OCI-LY3 (cell line): ENCODE data around the gene RBM28.

Source experiments
- H2AFZ ChIP-seq: fragments of 200-600, 300-600 bp; shearing (Covaris generic); 2 replicates; pipeline ENCODE4 v1.6.0; 2014; ENCODE audit warnings: antibody characterized with exemption, low read depth, low read length
- H3K27ac ChIP-seq: fragments of 200-600, 300-600 bp; sonication (generic); 2 replicates; pipeline ENCODE4 v1.5.1; 2014; ENCODE audit warnings: mild to moderate bottlenecking, low read length, moderate library complexity, mixed read lengths
- H3K27me3 ChIP-seq: fragments of 200-600, 300-600 bp; sonication (generic); 2 replicates; pipeline ENCODE4 v1.6.1; 2014; ENCODE audit warnings: low read depth, low read length, mixed read lengths
- H3K36me3 ChIP-seq: fragments of 200-600, 300-600 bp; sonication (generic); replicated peaks from 2 replicates; pipeline ENCODE3; 2014; ENCODE audit warnings: low read depth, low read length, mixed read lengths
- H3K4me1 ChIP-seq: fragments of 300-600, 200-600 bp; sonication (generic); 2 replicates; pipeline ENCODE4 v1.6.1; 2014; ENCODE audit warnings: low read length, mixed read lengths
- H3K4me2 ChIP-seq: fragments of 200-600, 300-600 bp; sonication (generic); 2 replicates; pipeline ENCODE4 v1.6.1; 2014; ENCODE audit warnings: low read length, mixed read lengths
- H3K4me3 ChIP-seq: fragments of 300-600, 200-600 bp; sonication (generic); 2 replicates; pipeline ENCODE4 v1.5.1; 2014; ENCODE audit warnings: antibody characterized with exemption, mild to moderate bottlenecking, low read length, moderate library complexity
- H3K79me2 ChIP-seq: fragments of 300-600, 200-600 bp; shearing (Covaris generic); 2 replicates; pipeline ENCODE4 v1.6.1; 2014; ENCODE audit warnings: mild to moderate bottlenecking, low read length, mixed read lengths
- H3K9ac ChIP-seq: fragments of 300-600, 200-600 bp; shearing (Covaris generic); 2 replicates; pipeline ENCODE4 v1.6.0; 2014; ENCODE audit warnings: mild to moderate bottlenecking, low read length, moderate library complexity
- H3K9me3 ChIP-seq: fragments of 200-600, 300-600 bp; shearing (Covaris generic); 2 replicates; pipeline ENCODE4 v1.6.1; 2014; ENCODE audit warnings: low read length, mixed read lengths; ENCODE audit not compliant: insufficient read depth
- H4K20me1 ChIP-seq: fragments of 200-600, 300-600 bp; sonication (generic); 2 replicates; pipeline ENCODE4 v1.6.1; 2016; ENCODE audit warnings: low read length, mixed read lengths; ENCODE audit not compliant: insufficient read depth
- EZH2phosphoT487 ChIP-seq: fragments of 200-600 bp; shearing (Covaris generic); IDR thresholded peaks from 2 replicates; pipeline ENCODE4 v1.6.1; 2018; ENCODE audit warnings: antibody characterized with exemption, mixed run types, low read depth
- TF ChIP-seq, protein P1 (sequence below): fragments of 200-600, 300-600 bp; sonication (generic); IDR thresholded peaks from 2 replicates; pipeline ENCODE4 v1.5.1; 2014; ENCODE audit warnings: antibody characterized with exemption, low read length, low read depth

The RBM28 gene

GRCh38 chr7:128274246-128274883 is 69.3 kb downstream of the RBM28 start:
- TF ChIP-seq, protein P1, sequence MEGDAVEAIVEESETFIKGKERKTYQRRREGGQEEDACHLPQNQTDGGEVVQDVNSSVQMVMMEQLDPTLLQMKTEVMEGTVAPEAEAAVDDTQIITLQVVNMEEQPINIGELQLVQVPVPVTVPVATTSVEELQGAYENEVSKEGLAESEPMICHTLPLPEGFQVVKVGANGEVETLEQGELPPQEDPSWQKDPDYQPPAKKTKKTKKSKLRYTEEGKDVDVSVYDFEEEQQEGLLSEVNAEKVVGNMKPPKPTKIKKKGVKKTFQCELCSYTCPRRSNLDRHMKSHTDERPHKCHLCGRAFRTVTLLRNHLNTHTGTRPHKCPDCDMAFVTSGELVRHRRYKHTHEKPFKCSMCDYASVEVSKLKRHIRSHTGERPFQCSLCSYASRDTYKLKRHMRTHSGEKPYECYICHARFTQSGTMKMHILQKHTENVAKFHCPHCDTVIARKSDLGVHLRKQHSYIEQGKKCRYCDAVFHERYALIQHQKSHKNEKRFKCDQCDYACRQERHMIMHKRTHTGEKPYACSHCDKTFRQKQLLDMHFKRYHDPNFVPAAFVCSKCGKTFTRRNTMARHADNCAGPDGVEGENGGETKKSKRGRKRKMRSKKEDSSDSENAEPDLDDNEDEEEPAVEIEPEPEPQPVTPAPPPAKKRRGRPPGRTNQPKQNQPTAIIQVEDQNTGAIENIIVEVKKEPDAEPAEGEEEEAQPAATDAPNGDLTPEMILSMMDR = no peak
- TF ChIP-seq EZH2phosphoT487 = no peak
- Histone ChIP-seq H3K36me3 (no peaks in the 10 kb centered on the region), H3K27me3 (no peaks in the 10 kb centered on the region), H3K9ac (no peak overlapping the region), H3K4me3 (no peak overlapping the region), H3K4me2 (no peak overlapping the region), H3K27ac (no peak overlapping the region), H3K9me3 (no peaks in the 10 kb centered on the region), H2AFZ (no peak overlapping the region), H4K20me1 (no peaks in the 10 kb centered on the region), H3K79me2 (no peaks in the 10 kb centered on the region), H3K4me1 (no peaks in the 10 kb centered on the region)

DNA sequence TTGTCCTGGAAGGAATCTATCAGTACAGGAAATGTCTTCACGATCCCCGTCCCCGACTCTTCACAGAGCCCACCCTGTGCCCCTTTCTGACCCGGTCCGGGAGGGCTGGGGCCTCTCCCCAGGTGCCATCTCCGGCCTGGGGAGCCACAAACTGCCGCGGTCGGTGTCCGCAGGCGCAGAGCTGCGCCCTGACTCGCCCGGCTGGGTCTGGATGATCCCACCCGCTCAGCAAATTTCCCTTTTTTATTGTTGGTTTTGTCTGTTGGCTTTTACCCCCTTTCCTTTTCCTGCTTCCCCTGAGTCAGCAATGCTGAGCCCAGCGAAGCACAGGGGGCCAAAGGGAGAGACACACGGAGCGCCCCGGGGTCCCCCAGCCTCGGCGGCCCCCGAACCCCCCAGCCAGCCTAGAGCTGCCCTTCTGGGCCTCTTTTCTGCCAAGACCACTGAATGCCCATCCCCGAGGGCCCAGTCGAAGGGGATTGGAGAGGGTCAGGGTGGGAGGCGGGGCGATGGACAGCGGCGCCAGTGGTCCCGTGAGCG is 71.7 kb downstream of the RBM28 start:
- Histone ChIP-seq H3K4me3 (no peak overlapping the region), H2AFZ (no peak overlapping the region), H3K27ac (no peak overlapping the region), H3K9ac (no peak overlapping the region), H3K4me2 (no peak overlapping the region), H3K36me3 (no peaks in the 10 kb centered on the region), H3K79me2 (no peaks in the 10 kb centered on the region), H4K20me1 (no peaks in the 10 kb centered on the region), H3K27me3 (peaks cover 6% of the 10 kb centered on the region; the same call in 1 of the 2 replicates), H3K4me1 (no peaks in the 10 kb centered on the region), H3K9me3 (no peaks in the 10 kb centered on the region)
- TF ChIP-seq EZH2phosphoT487 = no peak
- TF ChIP-seq, protein P1 = no peak

- Histone ChIP-seq H3K4me1 (no peaks in the 10 kb centered on the region), H3K9ac (no peak overlapping the region), H3K36me3 (no peaks in the 10 kb centered on the region), H3K27ac (no peak overlapping the region), H3K79me2 (no peaks in the 10 kb centered on the region), H3K4me3 (no peak overlapping the region), H3K9me3 (no peaks in the 10 kb centered on the region), H3K4me2 (no peak overlapping the region), H3K27me3 (peaks cover 9% of the 10 kb centered on the region), H4K20me1 (no peaks in the 10 kb centered on the region), H2AFZ (no peak overlapping the region)
- no peak for TF ChIP-seq EZH2phosphoT487
- TF ChIP-seq, protein P1 = no peak
Measured at GRCh38 chr7:128271471-128271941, 72.2 kb downstream of the RBM28 start.

GRCh38 chr7:128270826-128271272 is 72.9 kb downstream of the RBM28 start:
- Histone ChIP-seq H3K79me2 (no peaks in the 10 kb centered on the region), H3K36me3 (no peaks in the 10 kb centered on the region), H3K4me2 (no peak overlapping the region), H3K27ac (no peak overlapping the region), H4K20me1 (no peaks in the 10 kb centered on the region), H2AFZ (no peak overlapping the region), H3K9ac (no peak overlapping the region), H3K27me3 (peaks cover 15% of the 10 kb centered on the region), H3K4me1 (no peaks in the 10 kb centered on the region), H3K4me3 (no peak overlapping the region), H3K9me3 (no peaks in the 10 kb centered on the region)
- TF ChIP-seq, protein P1 = no peak
- TF ChIP-seq EZH2phosphoT487 = no peak
